Osteocyte (in vitro differentiated cells): ENCODE measurements around the gene FAM131C. TPM values are rescaled to one million over a fixed set of nuclear protein-coding genes. Genes with fewer than 3 reads are reported as not detected.
"Not testable (repeated sequence)": the region's sequence is repeated elsewhere in the genome, so short reads cannot be mapped to it uniquely, and the experiment has no call there.

ENCODE experiments used
- DNase-seq: peaks from one replicate; pipeline ENCODE4 v3.0.0; 2021; ENCODE audit warnings: mixed read lengths; ENCODE audit not compliant: unreplicated experiment; ENCODE audit errors: extremely low spot score
- H3K27ac Mint-ChIP-seq: one replicate; pipeline ENCODE4 v1.8.0; 2021; ENCODE audit warnings: mild to moderate bottlenecking, mixed read lengths; ENCODE audit not compliant: unreplicated experiment
- H3K27me3 Mint-ChIP-seq: one replicate; pipeline ENCODE4 v1.8.0; 2021; ENCODE audit warnings: mixed read lengths; ENCODE audit not compliant: unreplicated experiment
- H3K36me3 Mint-ChIP-seq: one replicate; pipeline ENCODE4 v1.8.0; 2021; ENCODE audit warnings: mixed read lengths; ENCODE audit not compliant: unreplicated experiment
- H3K4me1 Mint-ChIP-seq: one replicate; pipeline ENCODE4 v1.8.0; 2021; ENCODE audit warnings: mixed read lengths; ENCODE audit not compliant: unreplicated experiment
- H3K4me3 Mint-ChIP-seq: one replicate; pipeline ENCODE4 v1.8.0; 2021; ENCODE audit warnings: mild to moderate bottlenecking, moderate library complexity, mixed read lengths; ENCODE audit not compliant: unreplicated experiment
- H3K9me3 Mint-ChIP-seq: one replicate; pipeline ENCODE4 v1.8.0; 2021; ENCODE audit warnings: mixed read lengths; ENCODE audit not compliant: unreplicated experiment
- CTCF ChIP-seq: fragments of 200-600 bp; sonication (generic); IDR thresholded peaks from 2 replicates; pipeline ENCODE4 v1.5.0; 2021; ENCODE audit warnings: antibody characterized with exemption, mild to moderate bottlenecking, moderate library complexity
- total RNA-seq: library from RNA; stranded (reverse); gene quantifications from 2 replicates; pipeline ENCODE4 v1.2.1, GENCODE V29; 2021

Gene FAM131C
- total RNA-seq, 1 donor from 2014 or later: 0.73 TPM

DNA sequence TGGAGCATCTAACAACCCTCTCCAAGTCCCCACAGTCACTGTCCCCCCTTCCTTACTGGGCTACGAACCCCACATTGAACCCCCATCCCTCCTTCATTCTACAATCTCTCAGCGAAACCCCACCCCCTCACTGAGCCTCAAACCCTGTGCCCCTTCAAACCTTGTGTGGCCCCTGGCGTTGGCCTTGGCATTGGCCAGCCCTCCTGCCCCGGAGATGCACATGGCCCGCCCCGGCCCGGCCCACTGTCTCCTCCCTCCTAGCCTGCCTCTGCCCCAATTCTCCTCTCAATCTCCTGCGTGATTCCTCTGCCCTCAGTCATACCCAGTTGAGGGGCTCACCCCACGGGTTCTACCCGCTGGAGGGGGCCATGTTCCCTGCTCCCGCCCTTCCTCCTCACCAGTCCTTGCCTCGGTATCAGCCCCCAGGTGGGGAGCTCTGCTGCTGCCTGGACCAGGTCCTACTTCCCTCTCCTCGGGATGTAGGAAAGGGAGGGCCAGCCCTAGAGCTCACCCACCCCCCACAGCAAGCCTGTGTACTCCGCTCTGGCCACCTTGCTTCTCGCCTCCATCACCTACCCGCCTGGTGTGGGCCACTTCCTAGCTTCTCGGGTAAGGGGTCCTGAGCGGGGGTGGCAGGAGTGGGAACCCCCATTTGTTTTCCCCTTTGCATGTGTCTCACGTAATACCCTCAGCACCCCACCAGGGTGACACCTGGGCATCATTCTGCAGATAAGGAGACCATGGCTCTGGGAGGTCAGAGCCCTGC lies 45.0 kb downstream of the FAM131C start:
- Mint-ChIP-seq H3K9me3 (no peaks in the 10 kb centered on the region), H3K36me3 (no peaks in the 10 kb centered on the region)

GRCh38 chr1:16026723-16027484 lies 46.5 kb downstream of the FAM131C start:
- Mint-ChIP-seq H3K4me3 (no peak overlapping the region), H3K27me3 (no peaks in the 10 kb centered on the region), H3K4me1 (no peaks in the 10 kb centered on the region), H3K9me3 (no peaks in the 10 kb centered on the region), H3K36me3 (no peaks in the 10 kb centered on the region), H3K27ac (no peak overlapping the region)
- TF ChIP-seq CTCF: no peak
- DNase-seq: no peak

More for the DNA sequence above, 45.0 kb downstream of the FAM131C start:
- no peak overlapping the region for H3K27ac Mint-ChIP-seq
- H3K4me3 Mint-ChIP-seq: no peak overlapping the region
- peaks cover 6% of the 10 kb centered on the region for H3K4me1 Mint-ChIP-seq
- H3K27me3 Mint-ChIP-seq: no peaks in the 10 kb centered on the region
- TF ChIP-seq CTCF: no peak
- no peak for DNase-seq

DNA sequence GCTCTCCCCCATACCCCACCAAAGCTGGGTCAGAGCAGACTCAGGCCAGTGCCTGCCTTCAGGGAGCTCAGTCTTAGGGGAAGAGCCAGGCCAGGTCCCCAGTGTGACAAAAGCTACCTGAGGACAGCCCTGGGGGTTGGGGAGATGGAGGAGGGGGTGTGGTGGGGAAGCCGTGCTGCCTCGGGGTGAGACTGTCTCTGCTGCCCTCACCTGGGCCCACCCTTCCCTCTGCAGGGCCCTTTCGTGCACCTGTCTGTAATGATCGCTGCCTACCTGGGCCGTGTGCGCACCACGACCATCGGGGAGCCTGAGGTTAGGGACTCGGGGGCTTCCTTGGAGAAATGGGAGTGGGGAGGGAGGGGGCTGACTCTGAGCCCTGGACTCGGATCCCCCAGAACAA lies 47.1 kb downstream of the FAM131C start:
- H3K27ac Mint-ChIP-seq, H3K4me1 Mint-ChIP-seq, H3K4me3 Mint-ChIP-seq, DNase-seq, H3K9me3 Mint-ChIP-seq, H3K36me3 Mint-ChIP-seq, H3K27me3 Mint-ChIP-seq: not testable (repeated sequence)

GRCh38 chr1:16023050-16023653 lies 50.3 kb downstream of the FAM131C start:
- TF ChIP-seq CTCF: no peak
- no peak overlapping the region for H3K27ac Mint-ChIP-seq
- no peaks in the 10 kb centered on the region for H3K27me3 Mint-ChIP-seq
- H3K36me3 Mint-ChIP-seq: no peaks in the 10 kb centered on the region
- no peak for DNase-seq
- no peaks in the 10 kb centered on the region for H3K9me3 Mint-ChIP-seq
- no peak overlapping the region for H3K4me3 Mint-ChIP-seq
- H3K4me1 Mint-ChIP-seq: peaks cover 22% of the 10 kb centered on the region

DNA sequence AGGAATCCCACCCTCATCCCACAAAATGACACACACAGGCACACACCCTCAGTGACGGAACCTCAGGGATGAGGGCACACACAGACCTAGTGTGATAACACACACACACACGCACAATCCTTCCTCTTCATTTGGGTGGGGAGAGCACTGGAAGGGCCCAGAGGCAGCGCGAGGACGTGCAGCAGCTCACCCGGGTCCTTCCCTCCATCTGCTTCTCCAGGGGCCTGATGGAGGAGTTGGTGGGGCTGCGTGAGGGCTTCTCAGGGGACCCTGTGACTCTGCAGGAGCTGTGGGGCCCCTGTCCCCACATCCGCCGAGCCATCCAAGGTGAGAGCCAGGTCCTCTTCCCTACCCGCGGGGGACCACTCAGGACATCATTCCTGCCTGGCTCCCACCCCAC lies 51.1 kb downstream of the FAM131C start:
- no peak for TF ChIP-seq CTCF
- H3K9me3 Mint-ChIP-seq: no peaks in the 10 kb centered on the region

More for the DNA sequence above, 51.1 kb downstream of the FAM131C start:
- no peaks in the 10 kb centered on the region for H3K27me3 Mint-ChIP-seq
- DNase-seq: no peak
- H3K36me3 Mint-ChIP-seq: no peaks in the 10 kb centered on the region
- no peak overlapping the region for H3K4me3 Mint-ChIP-seq
- H3K4me1 Mint-ChIP-seq: peaks cover 29% of the 10 kb centered on the region
- H3K27ac Mint-ChIP-seq: no peak overlapping the region
